MM.1S (cell line): ENCODE data around the gene CACHD1.

Experiments used
- DNase-seq: peaks from one replicate; pipeline ENCODE4 v3.0.0-alpha.2; 2015
- H2AFZ ChIP-seq: fragments of 300-600 bp; sonication (generic); 2 replicates; pipeline ENCODE4 v1.6.0; 2016; ENCODE audit warnings: antibody characterized with exemption, low read length
- H3F3A ChIP-seq: fragments of 300-600 bp; sonication (generic); 2 replicates; pipeline ENCODE4 v1.6.1; 2016; ENCODE audit warnings: mild to moderate bottlenecking, antibody characterized with exemption, low read length, moderate library complexity, mixed read lengths; ENCODE audit not compliant: insufficient read depth
- H3K27ac ChIP-seq: fragments of 300-600 bp; sonication (generic); 2 replicates; pipeline ENCODE4 v1.5.1; 2016; ENCODE audit warnings: mild to moderate bottlenecking, low read length
- H3K27me3 ChIP-seq: fragments of 300-600 bp; sonication (generic); replicated peaks from 2 replicates; pipeline ENCODE4 v1.6.0; 2016; ENCODE audit warnings: low read length; ENCODE audit not compliant: insufficient read depth
- H3K36me3 ChIP-seq: fragments of 300-600 bp; sonication (generic); replicated peaks from 2 replicates; pipeline ENCODE4 v1.6.1; 2016; ENCODE audit warnings: mild to moderate bottlenecking, low read length, mixed read lengths; ENCODE audit not compliant: insufficient read depth
- H3K4me1 ChIP-seq: fragments of 300-600 bp; sonication (generic); 2 replicates; pipeline ENCODE4 v1.6.1; 2016; ENCODE audit warnings: low read length, mixed read lengths
- H3K4me2 ChIP-seq: fragments of 300-600 bp; sonication (generic); 2 replicates; pipeline ENCODE4 v1.6.0; 2016; ENCODE audit warnings: low read depth, low read length
- H3K4me3 ChIP-seq: fragments of 300-600 bp; sonication (generic); 2 replicates; pipeline ENCODE4 v1.5.1; 2016; ENCODE audit warnings: low read length, mixed read lengths
- H3K79me2 ChIP-seq: fragments of 300-600 bp; sonication (generic); 2 replicates; pipeline ENCODE4 v1.6.1; 2016; ENCODE audit warnings: mixed run types, low read length, mixed read lengths
- H3K9ac ChIP-seq: fragments of 300-600 bp; sonication (generic); 2 replicates; pipeline ENCODE4 v1.6.1; 2016; ENCODE audit warnings: low read length, mixed read lengths
- H3K9me2 ChIP-seq: fragments of 300-600 bp; sonication (generic); replicated peaks from 2 replicates; pipeline ENCODE4 v1.6.1; 2016; ENCODE audit warnings: mild to moderate bottlenecking, low read length, mixed read lengths; ENCODE audit not compliant: insufficient read depth
- H3K9me3 ChIP-seq: fragments of 300-600 bp; sonication (generic); replicated peaks from 2 replicates; pipeline ENCODE4 v1.6.1; 2016; ENCODE audit warnings: mild to moderate bottlenecking, low read length, mixed read lengths; ENCODE audit not compliant: insufficient read depth
- H4K20me1 ChIP-seq: fragments of 300-600 bp; sonication (generic); 2 replicates; pipeline ENCODE4 v1.6.1; 2016; ENCODE audit warnings: mild to moderate bottlenecking, low read length, moderate library complexity, mixed read lengths; ENCODE audit not compliant: insufficient read depth
- CTCF ChIP-seq: fragments of 300-600 bp; sonication (generic); IDR thresholded peaks from 2 replicates; pipeline ENCODE4 v1.5.1; 2016; ENCODE audit warnings: antibody characterized with exemption, low read length, mixed read lengths
- EZH2 ChIP-seq: fragments of 300-600 bp; sonication (generic); optimal IDR thresholded peaks from 2 replicates; pipeline ENCODE3; 2017; ENCODE audit warnings: low read depth, mild to moderate bottlenecking, antibody characterized with exemption, low read length, mixed read lengths
- EZH2phosphoT487 ChIP-seq: fragments of 300-600 bp; sonication (generic); IDR thresholded peaks from 2 replicates; pipeline ENCODE4 v1.6.1; 2018; ENCODE audit warnings: antibody characterized with exemption, low read length

The CACHD1 gene

GRCh38 chr1:64527165-64527564 lies 57.2 kb downstream of the CACHD1 start:
- H3K4me1 ChIP-seq = no peaks in the 10 kb centered on the region
- H3K9me2 ChIP-seq = no peaks in the 10 kb centered on the region
- no peaks in the 10 kb centered on the region for H3K36me3 ChIP-seq
- TF ChIP-seq CTCF (no peak), EZH2phosphoT487 (no peak), EZH2 (no peak)
- no peaks in the 10 kb centered on the region for H3K9me3 ChIP-seq
- H3K27ac ChIP-seq = no peak overlapping the region
- DNase-seq = no peak
- no peaks in the 10 kb centered on the region for H3F3A ChIP-seq
- H3K27me3 ChIP-seq = no peaks in the 10 kb centered on the region
- no peaks in the 10 kb centered on the region for H4K20me1 ChIP-seq
- no peak overlapping the region for H2AFZ ChIP-seq
- no peak overlapping the region for H3K4me2 ChIP-seq
- no peaks in the 10 kb centered on the region for H3K79me2 ChIP-seq
- H3K9ac ChIP-seq = no peak overlapping the region
- H3K4me3 ChIP-seq = no peak overlapping the region

- H2AFZ ChIP-seq = no peak overlapping the region
- H3K79me2 ChIP-seq = no peaks in the 10 kb centered on the region
- no peaks in the 10 kb centered on the region for H3K27me3 ChIP-seq
- no peaks in the 10 kb centered on the region for H3F3A ChIP-seq
- TF ChIP-seq CTCF = no peak
- no peak for TF ChIP-seq EZH2
- TF ChIP-seq EZH2phosphoT487 = no peak
- no peaks in the 10 kb centered on the region for H3K36me3 ChIP-seq
- no peak for DNase-seq
- no peaks in the 10 kb centered on the region for H3K4me1 ChIP-seq
- H3K27ac ChIP-seq = no peak overlapping the region
- H3K9ac ChIP-seq = no peak overlapping the region
- no peak overlapping the region for H3K4me3 ChIP-seq
- H3K9me3 ChIP-seq = no peaks in the 10 kb centered on the region
- no peak overlapping the region for H3K4me2 ChIP-seq
- no peaks in the 10 kb centered on the region for H3K9me2 ChIP-seq
- H4K20me1 ChIP-seq = no peaks in the 10 kb centered on the region
Measured at GRCh38 chr1:64527786-64528185, 57.9 kb downstream of the CACHD1 start.

- TF ChIP-seq EZH2phosphoT487 = no peak
- no peak for TF ChIP-seq CTCF
- TF ChIP-seq EZH2 = no peak
- no peaks in the 10 kb centered on the region for H3K27me3 ChIP-seq
- no peak overlapping the region for H3K4me2 ChIP-seq
- no peaks in the 10 kb centered on the region for H3K79me2 ChIP-seq
- H3K9me2 ChIP-seq = no peaks in the 10 kb centered on the region
- H2AFZ ChIP-seq = no peak overlapping the region
- DNase-seq = no peak
- H4K20me1 ChIP-seq = no peaks in the 10 kb centered on the region
- no peak overlapping the region for H3K9ac ChIP-seq
- H3K4me3 ChIP-seq = no peak overlapping the region
- no peaks in the 10 kb centered on the region for H3F3A ChIP-seq
- no peaks in the 10 kb centered on the region for H3K9me3 ChIP-seq
- no peak overlapping the region for H3K27ac ChIP-seq
- no peaks in the 10 kb centered on the region for H3K4me1 ChIP-seq
- no peaks in the 10 kb centered on the region for H3K36me3 ChIP-seq
Measured at GRCh38 chr1:64530969-64531692, 61.2 kb downstream of the CACHD1 start.
